Hematopoietic multipotent progenitor cell treated with erythropoietin and hydrocortisone succinate and interleukin-3 and kit ligand, for 4 days (in vitro differentiated cells): ENCODE measurements around the gene CLCN4.

Experiments used
- DNase-seq: peaks from one replicate; pipeline ENCODE4 v3.0.0-alpha.2; 2015

CLCN4 gene

DNA sequence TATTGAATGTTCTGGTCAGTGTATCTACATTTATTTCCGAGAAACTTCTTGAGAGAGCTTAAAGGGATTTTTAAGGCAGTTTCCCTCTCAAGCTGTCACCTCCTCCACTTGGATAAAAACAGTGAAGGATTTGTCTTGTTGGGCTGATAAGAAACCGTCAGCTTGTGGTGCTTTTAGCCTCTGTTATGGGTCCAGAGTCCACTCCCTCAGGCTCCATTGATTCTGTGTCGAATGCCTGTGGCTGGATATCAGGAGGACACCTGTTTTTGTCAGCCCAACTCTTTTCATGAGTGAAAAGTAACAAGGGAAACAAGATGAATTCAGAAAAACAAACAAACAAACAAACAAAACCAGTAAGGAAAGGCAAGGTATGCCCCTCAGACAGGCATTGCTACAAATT lies 12.4 kb downstream of the CLCN4 start:
- DNase-seq: peak; percentile 61

DNA sequence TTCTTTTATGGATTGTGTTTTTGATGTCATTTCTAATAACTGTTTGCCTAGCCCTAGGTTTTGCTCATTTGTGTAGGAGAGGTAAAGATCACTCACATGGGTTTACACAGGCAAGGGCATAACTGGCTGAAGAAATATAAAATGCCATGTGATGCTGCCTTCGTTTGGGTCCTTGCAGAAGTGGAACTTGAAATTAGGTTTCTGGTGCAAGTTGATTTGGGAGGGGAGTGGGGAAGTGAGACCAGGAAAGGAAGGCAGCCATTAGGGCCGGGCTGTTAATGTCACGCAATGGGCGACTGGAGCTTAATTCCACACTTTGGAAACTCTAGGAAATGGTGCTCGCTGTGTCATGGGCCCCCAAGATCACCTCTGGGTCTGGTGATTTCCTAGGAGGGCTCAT lies 14.5 kb downstream of the CLCN4 start:
- no peak for DNase-seq

DNA sequence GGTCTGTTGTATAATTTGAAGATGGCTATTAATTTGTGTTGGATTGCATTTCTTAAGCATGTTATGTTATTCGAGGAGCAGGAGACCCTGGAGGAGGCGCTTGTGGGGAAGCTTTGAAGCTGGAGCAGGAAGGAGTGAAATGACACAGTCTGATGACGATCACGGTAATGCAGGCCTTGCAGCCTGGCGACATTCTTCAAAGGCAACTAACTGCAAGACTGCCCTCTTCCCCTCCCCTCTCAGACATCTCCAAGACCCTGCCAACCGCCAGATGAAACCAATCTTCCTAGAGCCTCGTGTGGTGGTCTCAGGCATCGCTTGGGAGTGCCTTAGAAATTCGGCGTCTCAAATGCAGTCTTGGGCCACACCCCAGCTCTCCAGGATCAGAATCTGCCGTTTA lies 16.1 kb downstream of the CLCN4 start:
- no peak for DNase-seq

DNA sequence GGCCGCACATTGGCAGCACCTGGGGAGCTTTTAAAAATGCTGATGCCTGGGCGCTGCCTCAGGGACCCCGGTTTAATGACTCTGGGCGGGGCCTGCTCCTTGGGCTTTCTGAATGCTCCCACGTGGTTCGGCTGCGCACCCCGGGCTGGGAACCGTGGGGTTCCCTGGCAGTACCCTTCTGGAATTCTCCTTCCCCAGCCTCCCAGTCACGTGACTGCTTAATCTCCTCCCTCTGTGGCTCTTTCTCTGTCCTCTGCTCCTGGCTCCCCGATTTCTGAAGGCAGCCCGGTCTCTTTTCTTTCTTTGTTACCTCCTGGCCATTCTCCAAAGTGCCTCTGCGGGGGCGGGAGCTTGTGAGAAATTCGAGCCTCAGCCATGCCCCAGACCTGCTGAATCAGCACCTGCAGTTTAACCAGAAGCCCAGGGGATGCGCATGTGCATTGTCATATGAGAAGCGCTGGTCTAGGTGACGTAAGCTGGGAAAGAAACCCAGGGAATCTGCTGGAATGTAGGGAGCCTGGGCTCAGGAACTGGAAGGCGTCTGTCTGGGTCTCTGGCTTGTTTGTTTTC lies 16.6 kb downstream of the CLCN4 start:
- DNase-seq: no peak

DNA sequence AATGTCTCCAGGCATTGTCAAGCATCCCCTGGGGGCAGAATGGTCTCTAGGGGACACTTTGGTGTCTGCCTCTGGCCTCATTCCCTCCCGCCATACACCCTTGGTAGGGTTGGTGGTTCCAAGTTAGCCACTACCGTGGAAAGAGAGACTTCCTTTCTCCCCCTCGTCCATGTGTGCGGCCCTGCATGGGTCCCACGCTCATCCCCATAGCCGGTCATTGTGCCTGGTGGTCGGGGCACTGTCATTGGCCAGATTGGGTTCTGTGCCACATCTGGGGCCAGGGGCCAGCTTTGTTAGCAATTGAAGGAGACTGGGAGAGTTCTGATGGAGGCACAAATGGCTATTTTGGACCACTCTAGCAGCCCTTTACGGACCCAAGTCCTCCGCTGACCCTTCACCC lies 17.3 kb downstream of the CLCN4 start:
- no peak for DNase-seq

DNA sequence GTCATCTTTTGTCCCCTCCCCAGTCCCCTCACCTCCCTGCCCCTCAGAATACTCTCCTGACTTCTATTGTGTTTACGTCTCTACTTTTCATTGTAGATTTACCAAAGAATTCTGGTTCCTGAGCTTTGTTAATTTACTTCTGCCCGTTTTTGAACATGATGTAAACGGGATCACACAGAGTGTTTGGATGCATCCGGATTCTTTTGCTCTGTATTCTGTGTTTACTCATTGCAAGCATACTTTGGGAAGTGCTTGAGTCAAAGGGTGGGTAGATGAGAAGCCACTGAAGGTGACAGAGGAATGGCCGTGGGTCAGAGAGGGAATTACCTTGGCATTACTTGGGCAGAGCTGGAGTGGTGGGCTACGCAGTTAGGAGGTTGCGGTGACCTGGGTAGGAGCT lies 18.0 kb downstream of the CLCN4 start:
- no peak for DNase-seq

DNA sequence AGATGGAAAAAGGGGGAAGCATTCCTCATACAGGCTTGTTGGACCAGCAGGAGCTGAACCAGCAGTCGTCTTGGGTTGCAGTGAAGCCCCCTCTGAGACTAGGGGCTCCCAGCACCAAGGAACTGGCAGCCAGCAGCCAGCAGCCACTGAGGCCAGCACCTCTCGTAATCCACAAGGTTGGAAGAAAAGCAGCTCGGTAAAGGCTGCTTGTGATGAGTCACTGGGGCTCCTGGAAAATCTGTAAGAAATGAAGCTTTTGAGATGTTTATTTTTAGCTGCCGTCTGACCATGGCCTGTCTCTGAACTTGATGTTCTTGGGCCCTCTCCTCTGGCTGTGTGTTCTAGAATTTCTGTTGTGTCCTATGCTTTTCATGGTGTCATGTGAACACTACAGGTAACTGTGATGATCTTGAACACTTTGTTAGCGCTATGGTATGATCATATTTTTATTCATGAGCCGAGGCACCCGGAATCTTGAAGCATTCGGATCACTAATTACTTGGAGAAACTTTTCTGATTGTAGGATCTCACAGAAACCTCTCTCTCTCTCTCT lies 18.6 kb downstream of the CLCN4 start:
- DNase-seq: no peak

DNA sequence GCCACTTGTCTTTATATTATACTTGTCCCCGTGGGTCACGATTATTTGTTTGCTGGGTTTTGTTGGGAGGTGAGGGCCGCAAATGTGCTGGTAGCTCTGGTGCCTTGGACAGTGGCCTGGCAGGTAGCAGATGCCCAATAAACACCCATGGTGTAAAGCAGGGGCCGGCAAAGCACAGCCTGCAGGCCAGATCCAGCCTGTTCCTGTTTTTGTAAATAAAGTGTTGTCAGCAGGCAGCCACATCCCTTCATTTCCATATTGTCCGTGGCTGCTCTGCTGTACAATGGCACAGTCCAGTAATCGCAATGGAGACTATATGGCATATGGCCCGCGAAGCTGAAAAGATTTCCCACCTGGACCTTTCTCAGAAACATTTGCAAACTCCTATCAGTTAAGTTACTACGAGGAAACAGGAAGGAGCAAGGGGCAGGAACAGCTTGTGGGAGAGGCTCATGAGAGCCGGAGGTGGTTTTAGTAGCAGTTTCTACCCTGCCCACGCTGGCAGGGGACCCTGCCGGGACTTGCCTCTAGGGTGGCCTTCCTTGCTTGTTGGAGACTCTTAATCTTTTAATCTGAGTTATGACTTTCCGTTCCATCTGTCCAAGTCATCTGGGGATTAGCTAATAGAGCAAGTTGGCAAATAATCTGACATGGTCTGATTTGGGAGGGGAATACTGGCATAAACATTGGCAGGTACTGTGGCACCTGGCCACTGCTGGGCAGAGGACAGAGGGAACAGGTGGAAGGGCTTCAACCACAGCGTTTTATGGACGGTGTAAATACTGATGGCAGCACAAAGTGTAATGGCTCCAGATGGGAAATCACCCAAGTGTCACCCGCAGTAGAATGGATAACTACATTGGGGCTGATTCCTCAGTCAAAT lies 19.6 kb downstream of the CLCN4 start:
- DNase-seq: peak; percentile 43

DNA sequence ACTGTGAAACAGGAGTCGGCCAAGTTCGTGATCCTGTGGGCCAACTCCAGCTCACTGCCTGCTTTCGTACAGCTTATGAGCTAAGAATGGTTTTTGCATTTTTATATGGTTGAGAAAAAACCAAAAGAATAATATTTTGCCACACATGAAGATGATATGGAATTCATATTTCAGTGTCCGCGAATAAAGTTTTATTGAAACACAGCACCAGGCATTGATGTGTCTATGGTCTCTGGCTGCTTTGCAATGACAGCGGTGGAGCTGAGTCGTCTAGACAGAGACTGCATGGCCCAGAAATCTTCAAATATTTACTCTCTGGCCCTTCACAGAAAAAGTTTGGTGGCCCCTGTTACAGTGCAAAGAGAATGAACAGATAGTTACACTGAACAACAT lies 20.2 kb downstream of the CLCN4 start:
- DNase-seq: no peak

DNA sequence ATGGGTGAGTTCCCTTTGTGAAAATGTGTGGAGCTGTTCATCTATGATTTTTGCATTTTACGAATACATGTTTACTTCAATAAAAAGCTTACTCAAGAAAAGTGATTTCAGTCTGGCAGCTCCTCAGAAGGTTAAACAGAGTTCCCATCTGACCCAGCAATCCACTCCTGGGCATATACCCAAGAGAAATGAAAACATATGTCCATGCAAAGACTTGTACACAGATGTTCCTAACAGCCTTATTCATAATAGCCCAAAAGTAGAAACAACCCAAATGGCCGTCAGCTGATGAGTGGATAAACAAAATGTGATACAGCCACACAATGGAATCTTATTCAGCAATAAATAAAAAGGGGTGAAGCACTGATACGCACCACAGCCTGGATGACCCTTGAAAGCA lies 20.8 kb downstream of the CLCN4 start:
- DNase-seq: no peak

DNA sequence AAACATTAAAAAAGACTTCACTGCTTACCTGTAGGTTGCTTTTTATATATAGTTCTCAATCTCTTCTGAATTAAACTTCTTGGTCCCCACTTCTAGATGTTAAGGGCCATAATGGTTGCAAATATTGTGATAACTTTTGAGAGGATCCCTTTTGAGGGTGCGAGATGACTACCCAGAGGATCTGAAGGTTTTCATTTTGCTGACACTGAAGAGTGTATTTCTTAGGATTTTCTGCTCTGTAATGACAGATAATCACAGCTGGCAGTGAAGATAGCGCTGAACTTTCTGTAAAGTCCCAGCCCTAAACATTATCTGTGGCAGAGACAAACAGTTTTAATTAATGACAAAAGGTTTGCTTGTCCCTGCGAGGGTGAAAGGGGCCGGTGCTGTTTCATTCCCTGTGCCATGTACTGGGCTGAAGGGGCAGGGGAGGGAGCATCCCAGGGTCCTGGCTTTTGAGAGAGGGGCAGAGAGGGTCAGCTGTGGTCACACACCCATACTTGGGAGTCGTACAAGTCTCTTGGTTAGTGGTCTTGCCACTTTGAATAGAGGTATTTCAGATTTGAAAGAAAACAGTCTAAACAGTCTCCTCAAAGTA lies 22.2 kb downstream of the CLCN4 start:
- DNase-seq: peak; percentile 89

DNA sequence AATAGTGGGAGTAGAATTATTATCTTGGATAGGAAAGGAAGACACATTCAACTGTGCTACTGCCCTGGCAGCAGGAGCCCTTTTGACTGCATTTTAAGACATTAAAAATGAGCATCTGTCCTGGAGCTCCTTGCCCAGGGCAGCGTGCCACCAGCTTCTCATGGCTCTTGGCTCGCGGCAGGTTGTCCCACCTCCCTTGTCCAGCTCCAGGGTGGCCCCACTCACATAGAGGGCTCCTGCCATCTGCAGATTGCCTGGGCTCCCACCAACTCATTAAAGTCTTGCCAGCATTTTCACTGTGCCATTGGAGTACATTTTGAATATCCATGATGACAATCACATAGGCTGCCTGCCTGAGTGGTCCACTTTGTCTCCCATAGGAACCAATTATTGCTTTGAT lies 27.0 kb downstream of the CLCN4 start:
- DNase-seq: no peak

DNA sequence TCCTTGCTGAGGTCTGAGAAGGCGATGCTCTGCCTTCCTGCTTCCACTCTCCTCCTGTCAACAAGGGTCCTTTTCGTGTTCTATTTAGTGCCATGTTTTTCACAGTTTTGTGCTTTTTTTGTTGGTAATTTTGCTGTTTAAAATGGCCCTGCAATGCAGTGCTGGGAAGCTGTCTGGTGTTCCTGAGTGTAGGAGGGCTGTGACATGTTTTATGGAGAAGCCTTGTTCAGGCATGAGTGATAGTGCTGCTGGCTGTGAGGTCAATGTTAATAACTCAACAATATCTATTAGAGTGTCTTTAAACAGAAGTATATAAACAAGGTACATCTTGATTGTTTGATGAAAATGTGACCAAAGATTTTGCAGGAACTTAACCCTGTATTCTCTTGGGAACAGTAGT lies 27.6 kb downstream of the CLCN4 start:
- DNase-seq: no peak

DNA sequence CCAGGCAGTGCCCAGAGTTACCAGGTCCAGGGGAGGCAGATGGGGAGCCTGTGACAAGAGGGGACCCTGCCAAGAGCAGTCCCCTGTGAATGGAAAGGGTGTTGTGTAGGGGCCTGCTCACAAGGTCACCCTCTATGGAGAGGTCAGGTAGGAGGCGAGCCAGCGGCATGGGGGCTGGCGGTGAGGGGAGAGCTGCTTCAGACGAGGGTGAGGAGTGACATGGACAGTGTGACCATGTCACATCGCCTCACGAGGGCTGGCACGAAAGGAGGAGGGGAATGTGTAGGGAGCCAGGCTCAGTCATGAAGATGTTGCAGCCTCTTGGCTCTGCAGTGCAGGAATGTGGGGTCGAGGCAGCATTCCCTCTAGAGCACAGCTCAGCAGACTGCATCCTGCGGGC lies 29.6 kb downstream of the CLCN4 start:
- DNase-seq: no peak

DNA sequence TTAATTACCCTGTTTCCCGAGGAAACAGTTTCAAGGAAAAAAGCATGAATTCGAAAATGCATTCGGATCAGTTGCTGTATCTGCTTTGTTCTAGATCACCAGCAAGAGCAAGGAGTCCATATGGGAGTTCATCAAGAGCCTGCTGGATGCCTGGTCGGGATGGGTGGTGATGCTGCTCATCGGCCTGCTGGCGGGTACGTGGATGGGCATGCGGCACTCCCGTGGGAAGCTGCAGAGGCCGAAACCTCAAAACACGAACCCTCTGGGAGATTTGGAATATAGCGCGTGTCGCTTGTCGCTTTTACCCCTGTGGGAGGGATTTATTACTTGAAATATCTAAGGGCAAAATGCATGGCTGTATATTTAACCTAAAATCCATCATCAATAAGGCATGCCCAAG lies 30.6 kb downstream of the CLCN4 start:
- DNase-seq: no peak

DNA sequence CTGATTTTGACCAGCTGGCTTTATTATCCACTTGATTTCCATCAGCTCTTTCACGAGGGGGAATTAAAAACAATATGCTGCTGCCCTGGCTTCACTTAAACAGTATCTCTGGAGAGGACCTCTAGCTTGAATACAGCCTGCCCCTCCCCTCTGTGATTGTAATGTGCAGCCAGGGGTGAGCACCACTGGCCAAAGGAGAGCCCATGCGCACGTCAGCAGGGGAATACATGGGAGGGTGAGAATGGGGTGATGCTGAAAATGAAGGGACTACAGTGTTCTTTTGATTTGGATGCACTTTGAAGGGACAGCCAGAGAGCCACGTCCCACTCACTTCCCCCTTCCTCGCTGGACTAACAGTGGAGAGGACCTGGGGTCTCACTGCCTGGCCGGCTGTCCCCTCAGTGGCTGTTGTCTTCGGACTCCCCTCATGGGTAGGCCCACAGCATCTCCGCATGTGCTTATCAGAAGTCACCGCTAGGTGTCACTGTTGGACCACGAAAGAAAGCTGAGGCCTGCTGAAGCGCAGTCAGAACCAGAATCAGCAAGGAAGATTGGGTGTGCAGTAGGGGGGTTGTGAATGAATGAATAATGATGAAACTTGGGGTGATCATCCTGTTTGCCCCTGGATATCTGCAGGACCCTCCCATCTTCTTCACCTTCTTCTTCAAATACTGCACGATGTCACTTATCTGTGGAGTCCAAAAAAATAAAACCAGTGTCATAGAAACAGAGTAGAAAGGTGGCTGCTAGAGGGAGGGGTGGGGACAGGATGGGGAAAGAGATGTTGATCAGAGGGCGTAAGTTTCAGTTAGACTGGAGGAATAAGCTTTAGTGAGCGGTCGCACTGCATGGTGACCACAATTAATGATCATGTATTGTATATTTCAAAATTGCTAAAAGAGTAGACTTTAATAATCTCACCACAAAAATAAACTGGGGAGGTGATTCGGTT lies 32.8 kb downstream of the CLCN4 start:
- DNase-seq: peak; percentile 80

DNA sequence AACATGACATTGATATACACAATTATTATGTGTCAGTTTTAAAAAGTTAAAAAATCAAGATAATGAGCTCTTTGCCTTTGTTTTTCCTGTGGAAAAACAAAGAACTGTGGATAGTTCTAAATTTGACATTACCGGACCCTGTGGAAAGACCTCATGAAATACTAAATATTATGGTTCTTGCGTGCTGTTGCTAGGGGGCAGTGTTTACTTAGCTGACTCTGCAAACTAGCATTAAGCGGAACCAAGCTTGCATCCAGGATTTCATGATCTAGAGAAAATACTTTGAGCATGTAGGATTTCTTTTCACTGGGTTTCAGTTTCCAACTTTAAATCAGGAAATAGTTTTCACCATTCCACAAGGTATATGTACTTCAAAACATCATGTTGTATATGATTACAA lies 33.6 kb downstream of the CLCN4 start:
- DNase-seq: peak; percentile 77

DNA sequence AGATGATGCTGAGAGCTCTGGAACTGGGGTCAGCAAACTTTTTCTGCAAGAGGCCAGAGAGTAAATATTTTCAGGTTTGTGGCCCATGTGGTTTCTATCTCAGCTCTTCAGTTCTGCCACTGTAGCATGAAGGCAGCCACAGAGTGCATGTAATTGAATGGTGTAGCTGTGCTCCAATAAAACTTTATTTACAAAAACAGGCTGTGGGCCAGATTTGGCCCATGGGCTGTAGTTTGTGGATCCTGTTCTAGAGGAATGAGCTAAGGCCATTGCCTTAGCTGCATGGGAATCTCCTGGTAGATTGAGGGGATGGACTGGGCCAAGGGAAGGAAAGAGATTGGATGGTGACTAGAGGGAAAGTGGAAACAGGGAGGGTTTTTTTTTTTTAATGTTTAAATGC lies 36.8 kb downstream of the CLCN4 start:
- no peak for DNase-seq

DNA sequence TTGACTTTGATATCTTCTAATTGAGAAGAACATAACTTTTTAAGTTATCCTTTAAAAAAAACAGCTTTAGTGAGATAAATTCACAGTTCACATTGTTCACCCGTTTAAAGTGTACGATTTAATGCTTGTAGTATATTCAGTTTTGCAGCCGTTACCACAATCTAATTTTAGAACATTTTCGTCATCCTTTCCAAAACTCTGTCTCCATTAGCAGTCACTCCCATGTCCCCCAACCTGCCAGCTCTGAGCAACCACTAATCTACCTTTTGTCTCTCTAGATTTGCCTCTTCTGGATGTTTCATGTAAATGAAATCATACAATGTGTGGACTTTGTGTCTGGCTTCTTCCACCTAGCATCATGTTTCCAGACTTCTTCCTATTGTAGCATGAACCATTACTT lies 38.6 kb downstream of the CLCN4 start:
- DNase-seq: no peak

DNA sequence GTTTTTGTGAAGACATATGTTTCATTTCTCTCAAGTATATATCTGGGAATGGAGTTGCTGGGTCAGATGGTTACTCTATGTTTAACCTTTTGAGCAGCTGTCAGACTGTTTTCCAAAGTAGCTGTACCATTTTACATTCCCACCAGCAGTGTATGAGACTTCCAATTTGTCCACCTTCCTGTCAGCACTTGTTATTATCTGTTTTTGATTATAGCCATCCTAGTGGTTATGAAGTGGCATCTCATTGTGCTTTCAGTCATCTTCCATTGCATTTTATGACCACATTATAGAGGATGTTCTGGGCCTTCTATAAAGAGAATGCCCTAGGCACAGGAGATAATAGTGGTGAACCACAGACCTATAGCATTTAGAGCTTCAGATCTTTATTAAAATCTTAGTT lies 39.2 kb downstream of the CLCN4 start:
- DNase-seq: no peak

DNA sequence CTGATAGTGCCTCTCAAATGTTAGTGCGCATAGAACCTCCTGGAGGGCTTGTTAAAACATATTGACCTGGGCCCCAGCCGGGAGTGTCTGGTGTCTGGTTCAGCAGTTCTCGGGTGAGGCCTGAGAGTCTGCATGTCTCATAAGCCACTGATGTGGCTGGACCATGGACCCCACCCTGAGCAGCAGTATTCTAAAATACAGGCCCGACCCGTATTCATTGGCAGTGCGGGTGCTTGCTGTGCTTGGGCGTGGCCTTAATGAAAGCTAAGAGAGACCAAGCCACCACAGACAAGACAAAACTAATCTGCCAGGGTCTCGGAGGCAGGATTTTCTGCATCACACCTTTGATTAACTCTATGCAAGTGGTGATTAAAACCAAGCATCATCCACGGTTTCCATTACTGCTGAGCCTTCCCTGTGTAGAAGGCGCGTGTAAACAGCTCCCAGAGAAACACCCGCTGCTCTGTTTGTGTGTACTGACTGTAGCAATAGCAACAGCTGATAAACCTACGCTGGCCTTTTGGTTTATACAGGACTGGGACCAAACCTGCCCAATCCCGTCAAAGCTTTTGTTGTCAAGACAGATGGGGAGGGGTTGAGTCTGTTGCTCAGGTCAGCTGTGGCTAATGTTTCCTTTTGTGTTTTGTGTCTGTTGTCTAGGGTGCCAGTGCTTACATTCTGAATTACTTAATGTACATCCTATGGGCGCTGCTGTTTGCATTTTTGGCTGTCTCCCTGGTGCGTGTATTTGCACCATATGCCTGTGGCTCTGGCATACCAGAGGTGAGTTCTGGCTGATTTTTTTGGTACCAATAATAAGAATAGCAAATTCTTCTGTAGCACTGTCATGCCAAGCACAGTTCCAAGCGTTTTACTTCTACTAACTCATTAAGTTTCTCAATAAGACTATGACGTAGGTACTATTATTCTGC lies 40.8 kb downstream of the CLCN4 start:
- no peak for DNase-seq

DNA sequence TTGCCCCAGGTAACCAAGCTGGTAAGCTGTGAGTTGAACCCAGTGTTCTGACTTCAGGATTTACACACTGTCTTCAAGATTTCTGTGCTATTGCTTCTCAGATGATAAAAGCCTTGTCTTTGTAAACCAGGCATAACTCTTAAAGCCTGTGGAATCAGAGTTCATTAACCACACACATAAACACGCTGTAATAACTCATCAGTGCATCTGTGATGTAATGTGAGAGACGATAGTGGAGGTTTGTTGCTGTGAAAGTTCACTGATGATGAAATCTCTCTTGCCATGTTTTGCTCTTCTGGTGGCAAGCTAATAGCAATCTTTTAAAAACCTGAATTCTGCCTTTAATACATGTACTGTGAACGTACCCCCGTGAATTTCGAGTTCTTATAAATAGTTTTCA lies 41.5 kb downstream of the CLCN4 start:
- DNase-seq: peak; percentile 6
